GM18868 (cell line): Measurements from ENCODE around the gene SUSD6.
"Not testable (repeated sequence)": the region's sequence is repeated elsewhere in the genome, so short reads cannot be mapped to it uniquely, and the experiment has no call there.

ENCODE experiments used
- ATAC-seq: cut with Tn5 transposase; IDR thresholded peaks from one replicate; pipeline ENCODE4 v1.9.1; 2021; ENCODE audit warnings: mild to moderate bottlenecking, moderate library complexity; ENCODE audit not compliant: unreplicated experiment

The SUSD6 gene

GRCh38 chr14:69620211-69620611 is 8.8 kb downstream of the SUSD6 start:
- no peak for ATAC-seq

- ATAC-seq, result no peak
Measured at GRCh38 chr14:69620981-69621380, 9.6 kb downstream of the SUSD6 start.

GRCh38 chr14:69624136-69624535 is 12.7 kb downstream of the SUSD6 start:
- ATAC-seq, result no peak

- ATAC-seq, result peak; percentile 79
Measured at GRCh38 chr14:69625299-69626131, 14.1 kb downstream of the SUSD6 start.

- no peak for ATAC-seq
Measured at GRCh38 chr14:69626132-69626500, 14.7 kb downstream of the SUSD6 start.

- no peak for ATAC-seq
Measured at GRCh38 chr14:69629225-69630127, 18.1 kb downstream of the SUSD6 start.

- no peak for ATAC-seq
Measured at GRCh38 chr14:69630360-69630759, 19.0 kb downstream of the SUSD6 start.

- ATAC-seq, result no peak
Measured at GRCh38 chr14:69631509-69631908, 20.1 kb downstream of the SUSD6 start.

- no peak for ATAC-seq
Measured at GRCh38 chr14:69632164-69632563, 20.8 kb downstream of the SUSD6 start.

- no peak for ATAC-seq
Measured at GRCh38 chr14:69632593-69633151, 21.3 kb downstream of the SUSD6 start.

- ATAC-seq, result no peak
Measured at GRCh38 chr14:69633238-69633637, 21.8 kb downstream of the SUSD6 start.

- peak; percentile 60 for ATAC-seq
Measured at GRCh38 chr14:69635981-69636639, 24.7 kb downstream of the SUSD6 start.

GRCh38 chr14:69636718-69637480 is 25.5 kb downstream of the SUSD6 start:
- no peak for ATAC-seq

- no peak for ATAC-seq
Measured at GRCh38 chr14:69637503-69638031, 26.2 kb downstream of the SUSD6 start.

GRCh38 chr14:69640931-69641330 is 29.5 kb downstream of the SUSD6 start:
- no peak for ATAC-seq

- not testable (repeated sequence) for ATAC-seq
Measured at GRCh38 chr14:69642212-69642793, 30.9 kb downstream of the SUSD6 start.

GRCh38 chr14:69643430-69644200 is 32.2 kb downstream of the SUSD6 start:
- ATAC-seq, result no peak

GRCh38 chr14:69644814-69645213 is 33.4 kb downstream of the SUSD6 start:
- ATAC-seq, result no peak

- no peak for ATAC-seq
Measured at GRCh38 chr14:69647213-69647612, 35.8 kb downstream of the SUSD6 start.
